HCT116 (cell line): Measurements from ENCODE around the gene SLC25A28. TPM values are rescaled to one million over a fixed set of nuclear protein-coding genes. Genes with fewer than 3 reads are reported as not detected.

Experiments used
- total RNA-seq: library from RNA; stranded (reverse); gene quantifications from one replicate; pipeline ENCODE4 v1.2.1, GENCODE V29; 2021; ENCODE audit not compliant: unreplicated experiment

Gene SLC25A28
- total RNA-seq, 1 experiment from 2014 or later, result 59.5 TPM

Other genes starting within 250 kb of the SLC25A28 start
- gene GOT1, start 189.8 kb downstream of the SLC25A28 start, total RNA-seq, result 135 TPM
- not detected for gene NKX2-3, start 87.5 kb downstream of the SLC25A28 start, total RNA-seq
- 12.3 TPM for gene ENTPD7, start 39.1 kb upstream of the SLC25A28 start, total RNA-seq
- 79.6 TPM for gene COX15, start 111.7 kb upstream of the SLC25A28 start, total RNA-seq
- gene CUTC, start 111.8 kb upstream of the SLC25A28 start, total RNA-seq, result 53.6 TPM
- 88.2 TPM for gene ABCC2, start 162.2 kb upstream of the SLC25A28 start, total RNA-seq